HepG2 (cell line): ENCODE data around the gene ATRIP. TPM values are rescaled to one million over a fixed set of nuclear protein-coding genes. Genes with fewer than 3 reads are reported as not detected.

Experiments
- ATAC-seq: fragments of 200-7000 bp; cut with Tn5 transposase; 3 replicates; pipeline ENCODE4 v1.9.1; 2020; ENCODE audit warnings: mild to moderate bottlenecking, moderate library complexity
- BruUV-seq: library from RNA; stranded (reverse); fragments of 400-500 nt; replicated peaks from 2 replicates; lab custom pipeline; 2021; lab: Mats Ljungman, UMichigan
- CTCF ChIA-PET: fragments of 300-600 bp; formaldehyde crosslinking; extraction: SDS; loops from one replicate; lab custom pipeline; 2021; ENCODE audit warnings: low total read pairs, inconsistent platforms, low intra/inter-chr PET ratio; lab: Yijun Ruan, JAX
- POLR2A ChIA-PET: fragments of 350-600 bp; sonication (Branson Sonifier 250); formaldehyde crosslinking; loops from one replicate; lab custom pipeline; 2020; ENCODE audit warnings: antibody characterized with exemption, inconsistent platforms; lab: Yijun Ruan, JAX
- DNase-seq: peaks from one replicate; pipeline ENCODE4 v3.0.0-alpha.2; 2015; ENCODE audit warnings: low spot score
- FAIRE-seq: peaks from 3 replicates; lab custom pipeline; 2011; peaks lifted over from hg19 to GRCh38; lab: Jason Lieb, UNC
- H2AFZ ChIP-seq: one replicate; pipeline ENCODE4 v1.6.1; 2011; ENCODE audit warnings: low read length, inconsistent platforms
- H3K27ac ChIP-seq: fragments of 300-600 bp; 3 replicates; pipeline ENCODE4 v1.8.0; 2011; ENCODE audit warnings: mixed run types, mild to moderate bottlenecking, mixed read lengths, low read length, inconsistent platforms; ENCODE audit not compliant: insufficient read depth; ENCODE audit errors: extremely low read length
- H3K27me3 ChIP-seq, 2 experiments: fragments of 200-600 bp in 1 of 2; 2 replicates in 1 of 2; 3 replicates in 1 of 2; pipeline versions ENCODE4 v1.6.0 to v1.8.0; 2011; ENCODE audit warnings: low read length in 2 of 2, mild to moderate bottlenecking in 2 of 2, moderate library complexity in 2 of 2, inconsistent platforms in 1 of 2; ENCODE audit not compliant: insufficient read depth in 2 of 2, control insufficient read depth in 1 of 2
- H3K36me3 ChIP-seq, 2 experiments: fragments of 200-600 bp in 1 of 2; replicated peaks in 1 of 2; 2 replicates in 1 of 2; 3 replicates in 1 of 2; pipeline versions ENCODE4 v1.5.1 to v1.8.0; 2011; ENCODE audit warnings: low read length in 2 of 2, inconsistent platforms in 1 of 2; ENCODE audit not compliant: insufficient read depth in 2 of 2, control insufficient read depth in 1 of 2
- H3K4me1 ChIP-seq: 2 replicates; pipeline ENCODE4 v1.5.1; 2012; ENCODE audit warnings: low read length, inconsistent platforms; ENCODE audit not compliant: insufficient read depth
- H3K4me2 ChIP-seq: 2 replicates; pipeline ENCODE4 v1.6.0; 2011; ENCODE audit warnings: low read depth, low read length, inconsistent platforms
- H3K4me3 ChIP-seq, 3 experiments: fragments of 200-600 bp in 1 of 3; sonication (generic), shearing (Covaris generic) in 1 of 3; replicated peaks in 1 of 3; 2 replicates each; pipeline ENCODE4 v1.5.1; 2011 to 2016; ENCODE audit warnings: low read length in 3 of 3, inconsistent platforms in 2 of 3, low read depth in 2 of 3, mild to moderate bottlenecking in 2 of 3, control low read depth in 1 of 3, mixed read lengths in 1 of 3; ENCODE audit not compliant: insufficient read depth in 1 of 3
- H3K79me2 ChIP-seq: one replicate; pipeline ENCODE4 v1.6.1; 2011; ENCODE audit warnings: low read length, inconsistent platforms; ENCODE audit not compliant: insufficient read depth
- H3K9ac ChIP-seq: 2 replicates; pipeline ENCODE4 v1.6.0; 2011; ENCODE audit warnings: mild to moderate bottlenecking, low read depth, low read length, inconsistent platforms; ENCODE audit not compliant: insufficient read depth
- H3K9me3 ChIP-seq: 2 replicates; pipeline ENCODE4 v1.5.1; 2012; ENCODE audit warnings: mild to moderate bottlenecking, low read length
- H4K20me1 ChIP-seq: 2 replicates; pipeline ENCODE4 v1.6.0; 2011; ENCODE audit warnings: inconsistent platforms, mild to moderate bottlenecking, low read length, moderate library complexity; ENCODE audit not compliant: insufficient read depth
- DR1 ChIP-seq: sonication (generic); formaldehyde crosslinking; IDR thresholded peaks from 2 replicates; pipeline ENCODE4 v1.8.0; 2021; ENCODE audit warnings: mild to moderate bottlenecking, missing genetic modification reagents, inconsistent platforms
- HNRNPH1 ChIP-seq: fragments of 200-400 bp; formaldehyde crosslinking; optimal IDR thresholded peaks from 2 replicates; pipeline ENCODE3; 2017; ENCODE audit warnings: mild to moderate bottlenecking, low read depth, low read length
- MAFG ChIP-seq: sonication (generic); formaldehyde crosslinking; IDR thresholded peaks from 2 replicates; pipeline ENCODE4 v1.5.1; 2020; ENCODE audit warnings: mild to moderate bottlenecking, missing genetic modification reagents
- POLR2G ChIP-seq: fragments of 200-400 bp; formaldehyde crosslinking; IDR thresholded peaks from 2 replicates; pipeline ENCODE4 v1.6.1; 2018; ENCODE audit warnings: mild to moderate bottlenecking, low read depth, low read length, moderate library complexity
- U2AF2 ChIP-seq: fragments of 200-400 bp; formaldehyde crosslinking; IDR thresholded peaks from 2 replicates; pipeline ENCODE4 v1.6.1; 2017; ENCODE audit warnings: low read depth, mild to moderate bottlenecking, low read length
- ZNF350 ChIP-seq: sonication (generic); formaldehyde crosslinking; IDR thresholded peaks from 2 replicates; pipeline ENCODE4 v1.4.0; 2020; ENCODE audit warnings: mild to moderate bottlenecking, low read depth, missing genetic modification reagents, borderline replicate concordance
- ZNF598 ChIP-seq: sonication (generic); formaldehyde crosslinking; IDR thresholded peaks from 2 replicates; pipeline ENCODE4 v1.5.1; 2020; ENCODE audit warnings: mild to moderate bottlenecking, missing genetic modification reagents, borderline replicate concordance
- ZNF660 ChIP-seq: sonication (generic); formaldehyde crosslinking; IDR thresholded peaks from 2 replicates; pipeline ENCODE4 v1.5.1; 2020; ENCODE audit warnings: mild to moderate bottlenecking, low read depth, missing genetic modification reagents, borderline replicate concordance
- WGBS: methylation state at CpG from one replicate; pipeline ENCODE4 v1.1.6; 2017; ENCODE audit warnings: low lambda C conversion rate; 5-methylcytosine and 5-hydroxymethylcytosine counted together
- in situ Hi-C: cut with HindIII; loops from 2 replicates; pipeline ENCODE4 v1.10.0; 2017; ENCODE audit warnings: low pct_unique_long_range_greater_than_20kb; ENCODE audit not compliant: extremely low pct_ligation_motif_present
- intact Hi-C: fragments of 100-400 bp; cut with micrococcal nuclease; formaldehyde crosslinking; loops from one replicate; pipeline ENCODE4 v1.10.0; 2022; ENCODE audit not compliant: unreplicated experiment
- polyA plus RNA-seq, 8 experiments: library from polyadenylated mRNA; depleted of rRNA in 3 of 8; stranded (reverse) in 7 of 8; unstranded in 1 of 8; fragments of >200 nt; fragmentation: Illumina TruSeq in 4 of 8; extraction: Trizol in 4 of 8; gene quantifications; 2 replicates each; pipeline versions ENCODE4 v1.2.1 to v1.2.3, GENCODE V29; 2011 to 2016; ENCODE audit warnings: low read depth in 4 of 8, missing spikeins in 1 of 8, mixed read lengths in 1 of 8; ENCODE audit not compliant: insufficient read depth in 1 of 8
- total RNA-seq, 5 experiments: library from RNA; depleted of rRNA; stranded (reverse); fragments of >200 nt; fragmentation: Illumina TruSeq; extraction: Trizol; gene quantifications; 2 replicates each; pipeline ENCODE4 v1.2.3, GENCODE V29; 2016; ENCODE audit warnings: low read depth in 1 of 5
- TF ChIP-seq, protein P1 (sequence below): sonication (generic); formaldehyde crosslinking; IDR thresholded peaks from 2 replicates; pipeline ENCODE4 v1.4.0; 2020; ENCODE audit warnings: missing genetic modification reagents, borderline replicate concordance
- TF ChIP-seq, protein P2 (sequence below): sonication (generic); formaldehyde crosslinking; IDR thresholded peaks from 2 replicates; pipeline ENCODE4 v1.4.0; 2020; ENCODE audit warnings: mild to moderate bottlenecking, missing genetic modification reagents
- TF ChIP-seq, protein P3 (sequence below): sonication (generic); formaldehyde crosslinking; IDR thresholded peaks from 2 replicates; pipeline ENCODE4 v1.8.0; 2022; ENCODE audit warnings: missing genetic modification reagents, mild to moderate bottlenecking, moderate library complexity, borderline replicate concordance

ATRIP gene
- total and polyA plus RNA-seq, 2 of the 13 experiments (the other 11 are each of a cell fraction or from before 2014, with no cell fraction given): 5.1 to 12.5 TPM

- CTCF ChIA-PET: no interaction called here
- Histone ChIP-seq H3K4me1 (peaks cover 6% of the 10 kb centered on the region), H2AFZ (no peak overlapping the region), H3K9me3 (no peaks in the 10 kb centered on the region), H3K36me3 (peaks cover 44 to 55% of the 10 kb centered on the region in 2 experiments; a peak in 4 of 5 replicates), H4K20me1 (peaks cover under 1% of the 10 kb centered on the region; the same call in 1 of the 2 replicates), H3K27me3 (no peaks in the 10 kb centered on the region), H3K79me2 (no peaks in the 10 kb centered on the region), H3K4me2 (no peak overlapping the region), H3K4me3 (no peak overlapping the region), H3K9ac (no peak overlapping the region), H3K27ac (no peak overlapping the region)
- no peak for ATAC-seq
- 94% methylated on average over 6 of the region's 15 CpGs for WGBS
- DNase-seq: no peak
- in situ Hi-C loops (loop anchor here (5.0 kb wide), 1 partner anchor 34 kb away; no protein-coding TSS in a partner anchor), intact Hi-C loops (no loop called here)
- POLR2A ChIA-PET: interaction anchor here (0.8 to 3.3 kb wide), 6 partner anchors 15 to 33 kb away, joined by 3 to 19 read pairs (median 6); partner anchors contain the start of gene PLXNB1
- BruUV-seq: no TSS peak
- FAIRE-seq: no peak
- TF ChIP-seq MAFG (CRISPR knock-in tag) (no peak), HNRNPH1 (no peak), DR1 (CRISPR knock-in tag) (no peak), ZNF350 (CRISPR knock-in tag) (no peak), ZNF598 (CRISPR knock-in tag) (no peak), POLR2G (no peak), ZNF660 (CRISPR knock-in tag) (no peak), U2AF2 (no peak)
- TF ChIP-seq, protein P1, sequence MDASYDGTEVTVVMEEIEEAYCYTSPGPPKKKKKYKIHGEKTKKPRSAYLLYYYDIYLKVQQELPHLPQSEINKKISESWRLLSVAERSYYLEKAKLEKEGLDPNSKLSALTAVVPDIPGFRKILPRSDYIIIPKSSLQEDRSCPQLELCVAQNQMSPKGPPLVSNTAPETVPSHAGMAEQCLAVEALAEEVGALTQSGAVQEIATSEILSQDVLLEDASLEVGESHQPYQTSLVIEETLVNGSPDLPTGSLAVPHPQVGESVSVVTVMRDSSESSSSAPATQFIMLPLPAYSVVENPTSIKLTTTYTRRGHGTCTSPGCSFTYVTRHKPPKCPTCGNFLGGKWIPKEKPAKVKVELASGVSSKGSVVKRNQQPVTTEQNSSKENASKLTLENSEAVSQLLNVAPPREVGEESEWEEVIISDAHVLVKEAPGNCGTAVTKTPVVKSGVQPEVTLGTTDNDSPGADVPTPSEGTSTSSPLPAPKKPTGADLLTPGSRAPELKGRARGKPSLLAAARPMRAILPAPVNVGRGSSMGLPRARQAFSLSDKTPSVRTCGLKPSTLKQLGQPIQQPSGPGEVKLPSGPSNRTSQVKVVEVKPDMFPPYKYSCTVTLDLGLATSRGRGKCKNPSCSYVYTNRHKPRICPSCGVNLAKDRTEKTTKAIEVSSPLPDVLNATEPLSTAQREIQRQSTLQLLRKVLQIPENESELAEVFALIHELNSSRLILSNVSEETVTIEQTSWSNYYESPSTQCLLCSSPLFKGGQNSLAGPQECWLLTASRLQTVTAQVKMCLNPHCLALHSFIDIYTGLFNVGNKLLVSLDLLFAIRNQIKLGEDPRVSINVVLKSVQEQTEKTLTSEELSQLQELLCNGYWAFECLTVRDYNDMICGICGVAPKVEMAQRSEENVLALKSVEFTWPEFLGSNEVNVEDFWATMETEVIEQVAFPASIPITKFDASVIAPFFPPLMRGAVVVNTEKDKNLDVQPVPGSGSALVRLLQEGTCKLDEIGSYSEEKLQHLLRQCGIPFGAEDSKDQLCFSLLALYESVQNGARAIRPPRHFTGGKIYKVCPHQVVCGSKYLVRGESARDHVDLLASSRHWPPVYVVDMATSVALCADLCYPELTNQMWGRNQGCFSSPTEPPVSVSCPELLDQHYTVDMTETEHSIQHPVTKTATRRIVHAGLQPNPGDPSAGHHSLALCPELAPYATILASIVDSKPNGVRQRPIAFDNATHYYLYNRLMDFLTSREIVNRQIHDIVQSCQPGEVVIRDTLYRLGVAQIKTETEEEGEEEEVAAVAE: no peak
- TF ChIP-seq, protein P2, sequence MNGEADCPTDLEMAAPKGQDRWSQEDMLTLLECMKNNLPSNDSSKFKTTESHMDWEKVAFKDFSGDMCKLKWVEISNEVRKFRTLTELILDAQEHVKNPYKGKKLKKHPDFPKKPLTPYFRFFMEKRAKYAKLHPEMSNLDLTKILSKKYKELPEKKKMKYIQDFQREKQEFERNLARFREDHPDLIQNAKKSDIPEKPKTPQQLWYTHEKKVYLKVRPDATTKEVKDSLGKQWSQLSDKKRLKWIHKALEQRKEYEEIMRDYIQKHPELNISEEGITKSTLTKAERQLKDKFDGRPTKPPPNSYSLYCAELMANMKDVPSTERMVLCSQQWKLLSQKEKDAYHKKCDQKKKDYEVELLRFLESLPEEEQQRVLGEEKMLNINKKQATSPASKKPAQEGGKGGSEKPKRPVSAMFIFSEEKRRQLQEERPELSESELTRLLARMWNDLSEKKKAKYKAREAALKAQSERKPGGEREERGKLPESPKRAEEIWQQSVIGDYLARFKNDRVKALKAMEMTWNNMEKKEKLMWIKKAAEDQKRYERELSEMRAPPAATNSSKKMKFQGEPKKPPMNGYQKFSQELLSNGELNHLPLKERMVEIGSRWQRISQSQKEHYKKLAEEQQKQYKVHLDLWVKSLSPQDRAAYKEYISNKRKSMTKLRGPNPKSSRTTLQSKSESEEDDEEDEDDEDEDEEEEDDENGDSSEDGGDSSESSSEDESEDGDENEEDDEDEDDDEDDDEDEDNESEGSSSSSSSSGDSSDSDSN (CRISPR knock-in tag): no peak
- TF ChIP-seq, protein P3, sequence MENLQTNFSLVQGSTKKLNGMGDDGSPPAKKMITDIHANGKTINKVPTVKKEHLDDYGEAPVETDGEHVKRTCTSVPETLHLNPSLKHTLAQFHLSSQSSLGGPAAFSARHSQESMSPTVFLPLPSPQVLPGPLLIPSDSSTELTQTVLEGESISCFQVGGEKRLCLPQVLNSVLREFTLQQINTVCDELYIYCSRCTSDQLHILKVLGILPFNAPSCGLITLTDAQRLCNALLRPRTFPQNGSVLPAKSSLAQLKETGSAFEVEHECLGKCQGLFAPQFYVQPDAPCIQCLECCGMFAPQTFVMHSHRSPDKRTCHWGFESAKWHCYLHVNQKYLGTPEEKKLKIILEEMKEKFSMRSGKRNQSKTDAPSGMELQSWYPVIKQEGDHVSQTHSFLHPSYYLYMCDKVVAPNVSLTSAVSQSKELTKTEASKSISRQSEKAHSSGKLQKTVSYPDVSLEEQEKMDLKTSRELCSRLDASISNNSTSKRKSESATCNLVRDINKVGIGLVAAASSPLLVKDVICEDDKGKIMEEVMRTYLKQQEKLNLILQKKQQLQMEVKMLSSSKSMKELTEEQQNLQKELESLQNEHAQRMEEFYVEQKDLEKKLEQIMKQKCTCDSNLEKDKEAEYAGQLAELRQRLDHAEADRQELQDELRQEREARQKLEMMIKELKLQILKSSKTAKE: no peak
Observed at GRCh38 chr3:48403533-48404439, 42.8 kb upstream of the ATRIP start.
